ENCODE data around the gene DZIP1L.

Gene DZIP1L

DNA sequence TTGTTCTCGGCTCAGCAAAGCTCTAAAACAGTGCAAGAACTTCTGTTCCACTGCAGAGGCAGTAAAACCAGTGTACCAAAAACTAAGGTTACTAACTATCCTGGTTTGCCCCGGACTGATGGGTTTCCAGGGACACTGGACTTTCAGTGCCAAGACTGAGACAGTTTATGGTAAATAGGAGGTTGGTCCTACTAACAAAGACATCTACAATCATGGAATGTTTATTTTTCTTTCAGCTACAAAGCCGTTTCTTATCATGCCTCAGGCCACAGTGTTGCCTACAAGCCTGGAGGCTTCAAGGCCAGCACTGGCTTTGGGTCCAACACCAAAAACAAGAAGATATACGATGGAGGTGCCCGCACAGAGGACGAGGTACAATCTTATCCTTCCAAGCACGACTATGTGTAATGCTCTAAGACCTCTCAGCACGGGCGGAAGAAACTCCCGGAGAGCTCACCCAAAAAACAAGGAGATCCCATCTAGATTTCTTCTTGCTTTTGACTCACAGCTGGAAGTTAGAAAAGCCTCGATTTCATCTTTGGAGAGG lies 84.6 kb downstream of the DZIP1L start:
- DNase-seq, result no peak

DNA sequence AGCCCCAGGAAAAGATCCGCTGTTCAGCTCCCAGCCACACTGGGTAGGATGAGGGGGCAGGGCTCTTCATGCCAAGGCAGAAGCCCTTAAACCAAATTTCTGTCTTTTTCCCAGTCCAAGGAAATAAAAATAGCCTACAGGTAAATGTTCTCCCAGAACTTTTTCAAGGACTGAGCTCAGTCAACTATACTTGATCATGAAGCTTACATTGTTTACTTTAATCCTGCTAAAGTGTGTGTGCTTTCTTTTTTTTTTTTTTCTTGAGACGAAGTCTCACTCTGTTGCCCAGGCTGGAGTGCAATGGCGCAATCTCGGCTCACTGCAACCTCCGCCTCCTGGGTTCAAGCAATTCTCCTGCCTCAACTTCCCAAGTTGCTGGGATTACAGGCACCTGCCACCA lies 87.6 kb downstream of the DZIP1L start:
- DNase-seq, result no peak

DNA sequence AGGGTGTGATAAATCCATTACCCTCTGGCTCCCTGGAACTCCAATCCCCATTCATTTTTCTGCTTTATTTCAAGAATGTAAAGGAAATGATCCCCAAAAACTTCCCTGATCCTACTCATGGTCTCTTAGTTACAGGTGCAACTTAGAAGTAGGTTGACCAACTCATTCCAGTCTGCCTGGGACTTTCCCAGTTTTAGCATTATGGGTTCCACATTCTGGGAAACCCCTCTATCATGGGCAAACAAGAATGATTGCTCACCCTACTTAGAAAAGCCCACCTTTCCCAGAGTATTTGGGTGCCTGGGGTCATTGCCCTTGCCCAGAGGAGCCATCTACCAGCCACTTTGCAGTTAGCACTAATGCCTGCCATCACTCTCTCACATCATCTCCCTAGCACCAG lies 89.9 kb downstream of the DZIP1L start:
- DNase-seq, result no peak

DNA sequence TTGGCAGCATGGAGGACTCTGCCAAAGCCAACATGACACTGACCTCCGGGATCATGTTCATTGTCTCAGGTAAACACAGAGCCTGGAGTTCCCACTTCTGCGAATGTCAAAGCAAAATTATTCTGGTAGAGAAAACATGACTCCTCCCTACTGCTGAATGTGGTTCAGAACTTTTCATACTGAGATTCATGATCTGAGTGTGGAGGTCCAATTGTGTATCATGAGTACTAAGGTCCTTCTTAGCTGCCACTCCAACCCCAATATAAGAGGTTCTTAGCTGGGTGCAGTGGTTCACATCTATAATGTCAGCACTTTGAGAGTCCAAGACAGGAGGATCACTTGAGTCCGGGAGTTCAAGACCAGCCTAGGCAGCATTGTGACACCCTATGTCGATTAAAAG lies 91.7 kb downstream of the DZIP1L start:
- no peak for DNase-seq

DNA sequence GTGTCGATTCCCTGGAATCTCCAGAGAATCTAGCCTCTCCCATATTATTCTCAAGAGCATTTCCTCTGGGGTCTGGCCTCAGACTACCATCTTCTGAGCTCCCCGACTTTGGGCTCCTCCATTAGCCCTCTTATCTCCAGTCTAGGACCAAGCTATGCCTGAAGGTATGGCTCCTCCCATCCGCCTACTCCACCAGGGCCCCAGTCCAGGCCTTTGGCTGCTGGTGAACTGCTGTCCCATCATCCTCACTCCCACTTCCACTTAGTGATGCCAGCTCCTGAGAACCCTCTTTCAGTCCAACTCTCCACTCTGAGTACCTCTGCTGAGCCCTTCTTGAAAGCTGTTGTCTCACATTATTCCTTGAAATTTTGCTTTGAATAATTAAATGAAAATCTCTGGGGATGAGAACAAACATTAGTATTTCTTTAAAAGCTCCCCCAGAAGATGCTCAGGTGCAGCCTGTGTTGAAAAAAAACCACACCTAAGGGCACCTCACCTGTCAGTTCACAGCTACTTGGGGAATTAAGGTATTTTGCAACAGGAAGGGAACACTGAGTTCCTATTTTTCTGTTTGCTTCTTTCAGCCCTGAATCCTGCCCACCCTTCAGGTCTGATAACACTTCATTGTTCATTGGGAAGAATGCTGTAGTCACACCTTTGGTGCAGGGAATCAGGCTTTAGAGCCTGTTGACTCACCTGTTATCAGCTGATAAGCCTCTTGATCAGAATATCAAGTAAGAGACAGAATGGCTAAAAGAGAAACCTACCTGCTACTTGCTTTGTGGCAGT lies 95.9 kb downstream of the DZIP1L start:
- no peak for DNase-seq

DNA sequence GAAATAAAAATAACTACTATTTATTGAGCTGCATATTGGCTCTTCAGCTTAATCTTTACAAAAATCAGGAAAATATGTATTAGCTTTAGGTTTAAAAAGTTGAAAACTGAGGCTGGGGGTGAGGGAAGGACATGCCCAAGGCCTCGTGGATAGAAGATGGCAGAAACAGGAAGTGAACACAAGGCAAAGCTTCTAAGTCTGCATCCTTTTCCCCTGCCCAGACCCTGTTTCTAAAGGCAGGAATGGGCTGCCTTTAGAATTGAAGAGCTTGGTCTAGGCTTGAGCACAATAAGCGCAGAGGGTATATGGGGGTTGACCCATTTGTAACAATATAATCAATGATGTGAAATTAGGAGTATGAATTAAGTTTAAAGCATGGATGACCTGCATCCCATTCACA lies 99.3 kb downstream of the DZIP1L start:
- no peak for DNase-seq

DNA sequence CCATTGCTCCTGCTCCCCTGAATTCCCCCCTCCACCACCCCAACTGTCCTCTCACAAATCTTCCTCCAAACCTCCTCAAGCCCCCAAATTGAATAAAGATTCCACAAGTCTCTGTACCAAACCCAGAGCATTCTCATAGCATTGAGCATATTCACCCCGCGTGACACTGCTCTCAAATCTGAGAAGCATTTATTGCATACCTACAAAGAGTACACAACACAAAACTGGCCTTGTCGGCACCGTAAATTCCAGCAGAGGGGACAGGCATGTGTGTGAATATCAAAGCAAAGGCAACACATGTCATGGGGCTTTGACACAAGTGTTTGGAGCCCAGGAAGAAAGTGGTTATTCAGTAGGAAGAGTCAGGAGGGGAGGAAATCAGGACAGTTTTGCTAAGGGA lies 102.9 kb downstream of the DZIP1L start:
- no peak for DNase-seq
